ENCODE results near the gene CLDN8. TPM values are rescaled to one million over a fixed set of nuclear protein-coding genes. Genes with fewer than 3 reads are reported as not detected.

The CLDN8 gene
- total RNA-seq, 4 donors from 2014 or later, result 1.9 to 7.7 (median 3.6) TPM

GRCh38 chr21:30227633-30228404 lies 11.9 kb upstream of the CLDN8 start:
- Histone ChIP-seq H3K9me3 (no peaks in the 10 kb centered on the region), H3K36me3 (no peaks in the 10 kb centered on the region), H3K27ac (peak overlapping the region; percentile 47 to 71 (median 62)), H3K27me3 (no peaks in the 10 kb centered on the region), H3K4me3 (peak overlapping the region in 1 of 4 donors; percentile 12), H3K4me1 (peaks cover 0 to 36% (median 17%) of the 10 kb centered on the region in 3 donors)
- no peak for TF ChIP-seq CTCF (IDR thresholded peaks at IDR 0.05)
- TF ChIP-seq POLR2A (IDR thresholded peaks at IDR 0.05), result no peak
- WGBS, 2 donors, result 18 to 19% methylated on average over 3 of the region's 3 CpGs
- intact Hi-C loops (cut with DNase I), result no loop called here
- DNase-seq, result no peak

DNA sequence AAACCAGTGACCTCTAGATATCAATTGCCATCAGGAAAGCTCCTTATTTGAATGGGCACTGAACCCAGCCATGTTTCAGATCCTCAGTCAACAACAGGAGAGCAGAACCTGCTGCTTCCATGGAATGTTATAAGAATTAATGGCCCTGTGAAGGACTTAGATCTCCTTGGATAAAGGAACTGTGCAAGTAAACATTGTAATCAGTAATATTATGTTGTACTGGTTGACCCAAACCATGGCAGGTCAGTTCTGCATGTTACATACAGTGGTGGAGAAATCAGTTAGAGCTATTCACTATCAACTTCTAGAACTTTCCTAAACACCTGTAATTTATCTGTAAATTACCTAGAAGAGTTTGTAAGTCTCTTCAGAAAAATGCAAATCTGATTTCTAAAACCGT lies 11.2 kb upstream of the CLDN8 start:
- Histone ChIP-seq H3K4me1 (peaks cover 0 to 36% (median 17%) of the 10 kb centered on the region in 3 donors), H3K27ac (peak overlapping the region; percentile 47 to 71 (median 62)), H3K9me3 (no peaks in the 10 kb centered on the region), H3K36me3 (no peaks in the 10 kb centered on the region), H3K4me3 (peak overlapping the region in 1 of 4 donors; percentile 12), H3K27me3 (no peaks in the 10 kb centered on the region)
- TF ChIP-seq CTCF (IDR thresholded peaks at IDR 0.05) (no peak), POLR2A (IDR thresholded peaks at IDR 0.05) (no peak)
- WGBS, 2 donors, result 42 to 52% methylated on average over 1 of the region's 1 CpG
- no peak for DNase-seq
- intact Hi-C loops (cut with DNase I), result no loop called here

DNA sequence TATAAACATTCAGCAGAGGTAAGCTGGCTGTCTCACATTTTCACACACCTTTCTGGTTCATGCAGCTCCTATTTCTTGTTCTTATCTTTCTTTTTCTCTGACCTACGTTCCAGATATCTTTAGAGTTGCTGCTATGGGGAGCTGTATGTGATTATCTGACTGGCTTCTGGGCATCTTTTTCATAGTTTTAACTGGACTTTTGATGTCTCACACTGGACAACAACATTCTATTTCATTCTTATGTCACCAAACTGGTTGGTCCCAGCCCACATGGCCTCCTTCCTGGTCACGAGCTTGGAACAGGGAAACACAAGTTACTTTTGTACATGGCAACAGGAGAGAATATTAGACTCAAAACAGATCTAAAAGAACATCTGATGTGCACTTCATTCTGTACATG lies 7.7 kb upstream of the CLDN8 start:
- intact Hi-C loops (cut with DNase I), result no loop called here
- Histone ChIP-seq H3K27ac (no peak overlapping the region), H3K4me1 (peaks cover 0 to 35% (median 17%) of the 10 kb centered on the region in 3 donors), H3K9me3 (no peaks in the 10 kb centered on the region), H3K27me3 (no peaks in the 10 kb centered on the region), H3K36me3 (no peaks in the 10 kb centered on the region), H3K4me3 (no peak overlapping the region)
- no peak for DNase-seq
- TF ChIP-seq POLR2A (IDR thresholded peaks at IDR 0.05), result no peak
- TF ChIP-seq CTCF (IDR thresholded peaks at IDR 0.05), result no peak
- WGBS, 2 donors, result 57 to 71% methylated on average over 2 of the region's 2 CpGs

- Histone ChIP-seq H3K27ac (no peak overlapping the region), H3K9me3 (no peaks in the 10 kb centered on the region), H3K36me3 (no peaks in the 10 kb centered on the region), H3K27me3 (no peaks in the 10 kb centered on the region), H3K4me3 (no peak overlapping the region), H3K4me1 (peaks cover 0 to 27% (median 10%) of the 10 kb centered on the region in 3 donors)
- intact Hi-C loops (cut with DNase I), result no loop called here
- TF ChIP-seq CTCF (IDR thresholded peaks at IDR 0.05) (no peak), POLR2A (IDR thresholded peaks at IDR 0.05) (no peak)
- DNase-seq, result no peak
These were observed 6.8 kb upstream of the CLDN8 start for GRCh38 chr21:30222724-30223123.

DNA sequence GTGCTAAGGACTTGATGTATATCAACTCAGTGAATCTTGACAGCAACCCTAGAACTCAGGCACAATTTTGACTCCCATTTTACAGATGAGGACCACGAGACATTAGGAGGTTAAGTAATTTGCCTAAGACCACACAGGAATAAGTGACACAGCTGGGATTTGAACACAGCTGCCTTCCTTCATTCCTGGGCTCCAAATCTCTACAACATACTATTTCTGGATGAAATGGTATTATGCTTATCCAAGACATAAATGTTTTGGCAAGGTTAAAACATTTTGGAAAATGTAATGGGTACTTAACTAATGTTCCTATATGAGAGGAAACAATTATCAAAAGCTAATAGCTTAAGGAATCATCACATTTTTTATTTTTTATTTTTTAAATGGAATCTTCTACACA lies 4.8 kb downstream of the CLDN8 start:
- DNase-seq, result no peak
- WGBS, 2 donors, result 46 to 47% methylated on average over 1 of the region's 1 CpG
- H3K4me3 ChIP-seq, result no peak overlapping the region
- H3K36me3 ChIP-seq, result no peaks in the 10 kb centered on the region
- no peaks in the 10 kb centered on the region for H3K9me3 ChIP-seq
- no peak overlapping the region for H3K27ac ChIP-seq
- H3K27me3 ChIP-seq, result no peaks in the 10 kb centered on the region
- intact Hi-C loops (cut with DNase I), result no loop called here
- peaks cover 0 to 13% (median 0%) of the 10 kb centered on the region in 3 donors for H3K4me1 ChIP-seq
- TF ChIP-seq CTCF (IDR thresholded peaks at IDR 0.05) (no peak), POLR2A (IDR thresholded peaks at IDR 0.05) (no peak)
